BJ (cell line): ENCODE results near the gene FLG2. TPM values are rescaled to one million over a fixed set of nuclear protein-coding genes. Genes with fewer than 3 reads are reported as not detected.
"Not testable (repeated sequence)": the region's sequence is repeated elsewhere in the genome, so short reads cannot be mapped to it uniquely, and the experiment has no call there.

Source experiments
- CTCF ChIA-PET: fragments of 350-600 bp; formaldehyde crosslinking; extraction: SDS; loops from one replicate; lab custom pipeline; 2021; ENCODE audit warnings: antibody characterized with exemption, inconsistent platforms; lab: Yijun Ruan, JAX
- POLR2A ChIA-PET: fragments of 300-600 bp; sonication (Branson Sonifier 250); formaldehyde crosslinking; extraction: SDS; loops from one replicate; lab custom pipeline; 2021; ENCODE audit warnings: antibody characterized with exemption; lab: Charles Lee
- DNase-seq: peaks from one replicate; pipeline ENCODE4 v3.0.0-alpha.2; 2011; ENCODE audit warnings: low read depth
- H3K27me3 ChIP-seq: 2 replicates; pipeline ENCODE4 v1.6.0; 2011; ENCODE audit warnings: low read length; ENCODE audit not compliant: control insufficient read depth, insufficient read depth
- H3K36me3 ChIP-seq: 2 replicates; pipeline ENCODE4 v1.5.1; 2011; ENCODE audit warnings: low read length; ENCODE audit not compliant: control insufficient read depth, insufficient read depth
- H3K4me3 ChIP-seq: 2 replicates; pipeline ENCODE4 v1.5.1; 2011; ENCODE audit warnings: low read depth, mild to moderate bottlenecking, control low read depth, low read length
- CTCF ChIP-seq: IDR thresholded peaks from 2 replicates; pipeline ENCODE4 v1.5.1; 2011; ENCODE audit warnings: low read depth, mild to moderate bottlenecking, control low read depth, inconsistent platforms, low read length, moderate library complexity; ENCODE audit not compliant: insufficient read depth
- polyA plus RNA-seq: library from polyadenylated mRNA; depleted of rRNA; stranded (reverse); fragments of >200 nt; gene quantifications from 2 replicates; pipeline ENCODE4 v1.2.3, GENCODE V29; 2011

The FLG2 gene
- polyA plus RNA-seq, 1 experiment: not detected

- ChIA-PET CTCF (no interaction called here), POLR2A (no interaction called here)
- Histone ChIP-seq H3K36me3 (no peaks in the 10 kb centered on the region), H3K27me3 (no peaks in the 10 kb centered on the region), H3K4me3 (no peak within 1 kb of the TSS)
- no peak for TF ChIP-seq CTCF
- no peak for DNase-seq
Measured at GRCh38 chr1:152325111-152325510, 34.7 kb downstream of the FLG2 start, which contains the start of gene FLG. Gene FLG (minus strand): TSS chr1:152325239. CDS start chr1:152315456, 9,783 bp downstream.

- TF ChIP-seq CTCF: no peak
- no peak for DNase-seq
Measured at GRCh38 chr1:152313970-152314369, 45.8 kb downstream of the FLG2 start.

GRCh38 chr1:152313319-152313801 is 46.4 kb downstream of the FLG2 start:
- POLR2A ChIA-PET: no interaction called here
- no peaks in the 10 kb centered on the region for H3K27me3 ChIP-seq
- CTCF ChIA-PET: no interaction called here
- no peak for TF ChIP-seq CTCF
- no peaks in the 10 kb centered on the region for H3K36me3 ChIP-seq
- DNase-seq: no peak
- H3K4me3 ChIP-seq: no peak overlapping the region

More at GRCh38 chr1:152313970-152314369, 45.8 kb downstream of the FLG2 start:
- Histone ChIP-seq H3K27me3 (no peaks in the 10 kb centered on the region), H3K4me3 (no peak overlapping the region), H3K36me3 (no peaks in the 10 kb centered on the region)
- ChIA-PET CTCF (no interaction called here), POLR2A (no interaction called here)

GRCh38 chr1:152312169-152312568 is 47.6 kb downstream of the FLG2 start:
- POLR2A ChIA-PET, H3K27me3 ChIP-seq, H3K36me3 ChIP-seq, H3K4me3 ChIP-seq, CTCF ChIA-PET, DNase-seq: not testable (repeated sequence)

GRCh38 chr1:152309955-152310354 is 49.9 kb downstream of the FLG2 start:
- Histone ChIP-seq H3K4me3 (no peak overlapping the region), H3K36me3 (no peaks in the 10 kb centered on the region), H3K27me3 (no peaks in the 10 kb centered on the region)
- ChIA-PET CTCF (no interaction called here), POLR2A (no interaction called here)
- DNase-seq: no peak
- TF ChIP-seq CTCF: no peak

- H3K36me3 ChIP-seq, POLR2A ChIA-PET, DNase-seq, H3K4me3 ChIP-seq, H3K27me3 ChIP-seq, CTCF ChIA-PET: not testable (repeated sequence)
Measured at GRCh38 chr1:152309320-152309901, 50.4 kb downstream of the FLG2 start.

- POLR2A ChIA-PET, DNase-seq, CTCF ChIA-PET, H3K36me3 ChIP-seq, H3K4me3 ChIP-seq, H3K27me3 ChIP-seq: not testable (repeated sequence)
Measured at GRCh38 chr1:152308758-152309157, 51.0 kb downstream of the FLG2 start.

- POLR2A ChIA-PET, H3K27me3 ChIP-seq, H3K36me3 ChIP-seq, CTCF ChIA-PET, H3K4me3 ChIP-seq, DNase-seq: not testable (repeated sequence)
Measured at GRCh38 chr1:152307970-152308369, 51.8 kb downstream of the FLG2 start.

GRCh38 chr1:152306123-152306522 is 53.7 kb downstream of the FLG2 start:
- POLR2A ChIA-PET, DNase-seq, H3K27me3 ChIP-seq, CTCF ChIA-PET, H3K4me3 ChIP-seq, H3K36me3 ChIP-seq: not testable (repeated sequence)
